NCI-H226 (cell line): Measurements from ENCODE around the gene DIO3.
"Not testable (repeated sequence)": the region's sequence is repeated elsewhere in the genome, so short reads cannot be mapped to it uniquely, and the experiment has no call there.

Experiments used
- DNase-seq: peaks from one replicate; pipeline ENCODE4 v3.0.0-alpha.2; 2015

Gene DIO3

GRCh38 chr14:101543814-101544213, 17.5 kb upstream of the DIO3 start:
- DNase-seq: no peak

- no peak for DNase-seq
Observed at GRCh38 chr14:101544550-101544949, 16.7 kb upstream of the DIO3 start.

DNA sequence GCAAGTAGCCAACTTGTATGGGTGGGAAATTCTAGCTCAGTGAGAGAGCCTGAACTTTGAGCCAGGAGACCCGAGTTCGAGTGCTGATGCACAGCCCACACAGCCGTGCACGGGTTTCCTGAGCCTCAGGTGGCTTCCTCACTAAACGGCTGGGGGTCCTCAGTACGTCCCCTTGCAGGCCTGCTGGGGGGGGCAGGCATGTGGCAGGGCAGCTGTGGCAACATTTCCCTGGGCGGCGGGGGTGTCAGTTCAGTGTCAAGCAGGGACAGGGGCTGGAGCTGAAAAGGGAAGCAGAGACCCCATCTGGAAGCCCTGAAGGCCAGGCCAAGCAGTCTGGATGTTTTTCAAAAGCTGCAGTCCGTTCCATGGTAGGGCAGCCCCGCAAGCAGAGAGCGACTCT, 14.6 kb upstream of the DIO3 start:
- DNase-seq: no peak

GRCh38 chr14:101547107-101547738, 14.1 kb upstream of the DIO3 start:
- DNase-seq: no peak

DNA sequence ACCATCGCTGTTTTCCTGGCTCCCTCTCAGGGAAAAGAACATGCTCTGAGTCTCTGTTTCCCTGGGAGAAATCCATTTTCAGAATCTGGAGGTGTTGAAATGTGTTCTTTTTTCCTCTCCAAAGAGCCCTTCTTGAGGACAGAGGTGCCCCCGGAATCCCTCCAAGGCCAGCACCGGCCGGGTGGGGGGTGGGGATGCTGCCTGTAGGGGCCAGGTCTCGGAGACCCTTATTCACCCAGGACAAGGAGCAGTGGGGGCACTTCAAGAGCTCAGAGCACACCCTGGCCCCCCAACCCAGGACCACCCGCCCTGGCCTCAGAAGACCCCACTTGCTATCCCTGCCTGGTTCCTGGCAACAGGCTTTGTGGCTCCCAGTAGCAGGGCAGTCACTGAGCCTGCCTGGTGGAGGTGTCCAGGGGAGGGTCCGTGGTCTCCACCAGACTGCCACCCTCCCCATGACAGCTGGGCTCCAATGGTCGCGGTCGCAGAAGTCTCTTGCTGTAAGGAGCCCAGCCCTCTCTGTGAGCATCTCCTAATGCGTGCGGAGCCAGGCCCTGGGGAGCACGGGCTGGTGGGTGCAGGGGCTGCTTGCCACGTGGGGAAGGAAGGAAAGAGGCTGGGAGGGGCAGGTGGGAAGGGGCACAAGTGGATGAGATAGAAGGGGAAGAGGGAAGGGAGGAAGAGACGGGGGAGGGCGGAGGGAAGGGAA, 13.2 kb upstream of the DIO3 start:
- DNase-seq: no peak

GRCh38 chr14:101548710-101549109, 12.6 kb upstream of the DIO3 start:
- no peak for DNase-seq

- no peak for DNase-seq
Observed at GRCh38 chr14:101549154-101549553, 12.1 kb upstream of the DIO3 start.

DNA sequence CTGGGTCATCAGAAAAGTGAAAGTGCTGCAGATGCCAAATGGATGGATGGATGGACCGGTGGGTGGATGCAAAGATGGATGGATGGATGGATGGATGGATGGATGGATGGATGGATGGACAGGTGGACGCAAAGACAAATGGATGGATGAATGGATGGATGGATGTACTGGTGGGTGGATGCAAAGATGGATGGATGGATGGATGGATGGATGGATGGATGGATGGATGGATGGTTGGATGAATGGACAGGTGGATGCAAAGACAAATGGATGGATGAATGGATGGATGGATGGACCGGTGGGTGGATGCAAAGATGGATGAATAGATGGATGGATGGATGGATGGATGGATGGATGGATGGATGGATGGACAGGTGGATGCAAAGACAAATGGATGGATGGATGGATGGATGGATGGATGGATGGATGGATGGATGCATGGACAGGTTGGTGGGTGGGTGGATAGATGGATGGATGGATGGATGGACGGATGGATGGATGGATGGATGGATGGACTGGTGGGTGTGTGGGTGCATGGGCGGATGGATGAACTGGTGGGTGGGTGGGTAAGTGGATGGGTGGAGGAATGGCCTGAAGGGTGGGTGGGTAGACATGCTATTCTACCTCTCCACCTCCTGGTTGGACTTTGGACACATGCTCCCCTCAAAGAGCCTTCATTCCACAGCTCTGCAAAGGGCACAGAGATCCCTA, 10.9 kb upstream of the DIO3 start:
- not testable (repeated sequence) for DNase-seq

GRCh38 chr14:101551729-101552595, 9.3 kb upstream of the DIO3 start:
- DNase-seq: no peak

DNA sequence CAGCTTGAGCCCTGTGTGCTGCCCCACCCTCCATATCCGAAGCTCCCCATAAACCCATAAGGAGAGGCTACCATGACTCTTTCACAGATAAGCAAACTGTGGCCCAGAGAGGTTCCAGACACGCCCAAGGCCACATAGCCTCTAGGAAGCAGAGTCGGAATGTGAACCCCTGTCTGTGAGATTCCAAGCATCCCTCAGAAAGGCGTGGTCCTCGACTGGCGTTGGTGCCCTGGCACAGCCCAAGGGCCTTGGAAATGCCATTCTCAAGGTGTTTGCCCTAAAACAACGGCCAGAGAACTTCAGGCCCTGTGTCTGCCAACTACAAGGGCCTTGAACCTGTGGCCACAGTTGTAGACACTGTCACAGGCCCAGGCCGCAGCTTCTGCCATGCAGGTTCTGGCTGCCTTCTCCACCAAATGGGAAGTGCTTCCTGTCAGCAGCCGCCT, 8.5 kb upstream of the DIO3 start:
- DNase-seq: peak; percentile 43

GRCh38 chr14:101553393-101553792, 7.9 kb upstream of the DIO3 start:
- no peak for DNase-seq

GRCh38 chr14:101553931-101554330, 7.4 kb upstream of the DIO3 start:
- no peak for DNase-seq

- no peak for DNase-seq
Observed at GRCh38 chr14:101554991-101555668, 6.2 kb upstream of the DIO3 start.

GRCh38 chr14:101555669-101556043, 5.6 kb upstream of the DIO3 start:
- DNase-seq: not testable (repeated sequence)

GRCh38 chr14:101556131-101556530, 5.2 kb upstream of the DIO3 start:
- DNase-seq: no peak

DNA sequence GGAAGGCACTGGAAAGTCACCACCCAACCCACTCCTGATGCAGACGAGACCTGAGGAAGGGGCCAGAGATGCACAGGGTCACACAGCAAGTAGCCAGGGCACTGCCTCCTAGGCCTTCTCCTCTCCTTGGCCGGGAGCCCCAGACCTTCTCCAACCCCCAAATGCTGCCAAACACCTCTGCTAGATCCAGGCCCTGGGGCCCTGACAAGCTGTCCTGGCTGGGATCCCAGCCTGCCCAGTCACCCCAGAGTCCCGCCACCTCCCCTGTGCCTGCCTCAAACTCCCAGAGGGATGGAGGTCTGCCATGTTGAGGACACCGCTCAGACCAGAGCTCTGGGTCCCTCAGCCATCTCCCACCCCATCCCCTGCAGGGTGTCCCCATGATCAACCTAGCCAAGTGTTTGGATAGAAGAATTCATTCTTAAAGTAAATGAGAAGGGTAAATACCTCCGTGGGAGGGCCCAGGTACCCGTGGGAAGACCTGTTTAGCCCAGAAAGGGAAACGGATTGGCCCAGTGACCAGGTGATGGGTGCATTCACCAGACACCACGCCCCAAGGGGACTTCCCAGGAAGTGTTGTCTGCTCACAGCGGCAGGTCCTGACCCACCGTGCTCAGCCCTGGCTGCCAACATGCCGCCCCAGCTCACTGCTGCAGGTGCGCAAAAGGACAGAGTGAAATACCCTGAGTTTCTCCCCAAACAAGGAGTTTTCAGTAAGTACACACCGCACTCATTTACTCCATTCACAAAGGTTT, 4.6 kb upstream of the DIO3 start:
- no peak for DNase-seq

- no peak for DNase-seq
Observed at GRCh38 chr14:101557321-101557695, 4.0 kb upstream of the DIO3 start.

DNA sequence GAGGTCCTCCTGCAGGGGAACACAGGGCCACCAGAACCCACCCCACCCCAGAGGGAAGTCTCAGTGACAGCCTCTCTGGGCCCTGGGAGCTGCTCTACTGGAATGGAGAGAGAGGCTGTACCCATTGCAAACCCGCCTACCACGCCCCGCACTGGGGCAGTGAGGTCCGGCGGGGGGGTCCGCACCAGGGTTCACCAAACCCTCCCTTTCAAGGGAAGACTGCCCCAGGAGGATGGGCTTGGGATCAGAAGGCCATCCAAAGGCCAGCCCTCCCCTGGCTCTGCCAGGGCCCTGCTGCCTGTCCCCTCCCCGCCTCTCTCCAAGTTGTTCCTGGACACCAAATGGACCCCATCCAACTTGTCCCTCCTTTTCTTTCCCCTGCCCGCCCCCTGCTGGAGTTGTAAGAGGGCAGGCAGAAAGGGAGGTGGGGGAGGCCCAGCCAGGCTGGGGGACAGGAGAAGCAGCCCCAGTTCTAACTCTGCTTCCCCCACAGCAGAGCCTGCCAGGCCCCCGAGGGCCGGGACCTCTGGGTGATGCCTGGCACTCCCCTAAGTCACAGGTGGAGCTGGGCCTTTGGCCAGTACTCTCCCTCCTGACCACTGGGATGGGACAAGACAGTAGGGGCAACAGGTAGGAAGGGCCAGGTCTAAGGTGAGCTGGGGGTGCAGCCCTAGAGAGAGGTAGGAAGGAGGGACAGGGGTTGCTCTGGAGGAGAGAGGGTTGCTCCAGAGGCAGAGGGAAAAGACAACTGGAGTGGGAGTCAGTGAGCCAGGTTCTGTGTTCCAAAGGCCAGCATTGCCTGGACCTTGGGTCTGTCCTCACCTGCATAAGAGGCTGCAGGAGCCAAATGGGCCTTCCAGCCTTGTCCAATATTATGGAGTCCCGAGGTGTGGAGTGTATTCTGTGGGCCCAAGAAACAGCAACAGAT, 3.2 kb upstream of the DIO3 start:
- no peak for DNase-seq

DNA sequence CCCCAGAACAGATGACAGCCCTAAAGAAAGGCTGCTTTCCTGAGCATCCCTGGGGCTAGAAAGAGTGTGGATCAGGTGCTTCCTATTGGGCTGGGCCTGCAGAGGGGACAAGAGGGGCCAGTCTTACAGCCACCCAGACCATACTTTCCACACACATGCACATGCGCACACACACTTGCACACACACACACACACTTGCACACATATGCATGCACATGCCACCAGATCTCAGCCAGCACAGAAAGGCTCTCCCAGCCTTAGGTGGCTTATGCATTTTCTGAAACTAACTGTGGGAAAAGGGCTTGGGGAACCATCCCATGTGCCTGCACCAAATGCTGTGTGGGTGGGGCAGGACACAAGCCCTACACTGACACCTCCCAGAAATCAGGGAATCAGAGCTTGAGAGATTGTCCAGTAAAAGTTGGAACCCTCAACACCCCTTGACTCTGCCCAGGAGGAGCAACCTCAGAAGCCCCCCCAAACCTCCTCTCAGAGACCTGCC, 2.5 kb upstream of the DIO3 start:
- DNase-seq: no peak

- no peak for DNase-seq
Observed at GRCh38 chr14:101559250-101559623, 2.1 kb upstream of the DIO3 start.
